Measurements from ENCODE around the gene SERP1. TPM values are rescaled to one million over a fixed set of nuclear protein-coding genes. Genes with fewer than 3 reads are reported as not detected.

Gene SERP1
- total RNA-seq, 2 experiments from 2014 or later: 97.4 to 182 TPM

DNA sequence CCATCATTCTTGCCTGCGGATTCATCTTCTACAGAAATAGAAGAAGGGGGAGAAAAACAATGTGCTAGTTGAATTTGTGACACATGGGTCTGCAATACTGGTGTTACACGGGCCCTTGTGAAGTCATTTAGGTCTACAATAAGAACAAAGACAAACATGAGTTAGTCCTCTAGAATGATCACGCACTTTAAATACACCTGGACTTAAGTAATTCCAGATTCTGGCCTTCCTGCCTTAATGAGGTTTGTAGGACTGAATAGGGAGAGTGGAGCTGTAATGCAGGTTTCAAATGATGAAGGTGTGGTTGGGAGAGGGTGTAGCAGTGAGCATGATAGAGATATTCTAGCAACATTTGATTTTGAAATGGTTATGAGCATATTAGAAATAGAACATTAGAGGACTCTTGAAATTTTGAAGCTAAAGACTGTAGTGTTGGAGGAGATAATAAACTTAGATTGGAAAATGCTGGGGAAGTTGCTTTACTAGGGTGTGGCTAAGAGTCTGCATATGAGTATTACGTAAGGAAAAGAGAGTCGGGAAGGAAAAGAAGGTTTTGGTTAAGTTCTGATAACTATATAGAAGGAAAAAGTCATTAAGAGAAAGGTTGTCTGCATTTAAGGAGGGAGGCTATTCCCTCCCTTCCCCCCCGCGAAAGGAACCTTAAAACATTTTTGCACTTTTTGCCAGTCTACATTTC, 897 bp upstream of the SERP1 start:
- H3K79me2 ChIP-seq (ENCODE audit: insufficient read depth, low read depth, low read length): peaks cover 92% of the 10 kb centered on the region
- intact Hi-C loops (cut with micrococcal nuclease; ENCODE audit: unreplicated experiment): loop anchor here (2.0 to 5.0 kb wide), 2 partner anchors 155 to 216 kb away; partner anchors contain the start of genes ERICH6 and SIAH2
- H3K4me3 ChIP-seq (ENCODE audit: low read depth, low read length, poor library complexity, severe bottlenecking): peak overlapping the region; percentile 98
- TF ChIP-seq EZH2phosphoT487 (IDR thresholded peaks at IDR 0.05; ENCODE audit: borderline replicate concordance, low read depth, low read length): no peak
- H3K4me1 ChIP-seq (ENCODE audit: insufficient read depth, low read length, poor library complexity, severe bottlenecking): peaks cover 40% of the 10 kb centered on the region
- peaks cover 33% of the 10 kb centered on the region for H4K20me1 ChIP-seq (ENCODE audit: insufficient read depth, low read length)
- POLR2A ChIA-PET: interaction anchor here (0.6 to 1.6 kb wide), 11 partner anchors 9 to 656 kb away, joined by 3 to 6 read pairs (median 3); partner anchors contain the start of genes ERICH6, GPR171 and SELENOT
- no peak for DNase-seq (ENCODE audit: low spot score)
- peak overlapping the region; percentile 90 for H3K4me2 ChIP-seq (ENCODE audit: low read length)
- no peaks in the 10 kb centered on the region for H3K9me2 ChIP-seq (ENCODE audit: insufficient read depth, low read length)
- H3K27ac ChIP-seq (ENCODE audit: low read depth, low read length, poor library complexity, severe bottlenecking): peak overlapping the region; percentile 81
- no peaks in the 10 kb centered on the region for H3K9me3 ChIP-seq (ENCODE audit: low read length)
- TSS peak; percentile 89 for BruUV-seq (replicated peaks)
- peaks cover 69% of the 10 kb centered on the region for H3K36me3 ChIP-seq (ENCODE audit: insufficient read depth, low read length)
- CTCF ChIA-PET (ENCODE audit: unreplicated experiment): no interaction called here
- peak overlapping the region; percentile 70; the same call in 1 of the 2 replicates for H2AFZ ChIP-seq (ENCODE audit: low read length)

DNA sequence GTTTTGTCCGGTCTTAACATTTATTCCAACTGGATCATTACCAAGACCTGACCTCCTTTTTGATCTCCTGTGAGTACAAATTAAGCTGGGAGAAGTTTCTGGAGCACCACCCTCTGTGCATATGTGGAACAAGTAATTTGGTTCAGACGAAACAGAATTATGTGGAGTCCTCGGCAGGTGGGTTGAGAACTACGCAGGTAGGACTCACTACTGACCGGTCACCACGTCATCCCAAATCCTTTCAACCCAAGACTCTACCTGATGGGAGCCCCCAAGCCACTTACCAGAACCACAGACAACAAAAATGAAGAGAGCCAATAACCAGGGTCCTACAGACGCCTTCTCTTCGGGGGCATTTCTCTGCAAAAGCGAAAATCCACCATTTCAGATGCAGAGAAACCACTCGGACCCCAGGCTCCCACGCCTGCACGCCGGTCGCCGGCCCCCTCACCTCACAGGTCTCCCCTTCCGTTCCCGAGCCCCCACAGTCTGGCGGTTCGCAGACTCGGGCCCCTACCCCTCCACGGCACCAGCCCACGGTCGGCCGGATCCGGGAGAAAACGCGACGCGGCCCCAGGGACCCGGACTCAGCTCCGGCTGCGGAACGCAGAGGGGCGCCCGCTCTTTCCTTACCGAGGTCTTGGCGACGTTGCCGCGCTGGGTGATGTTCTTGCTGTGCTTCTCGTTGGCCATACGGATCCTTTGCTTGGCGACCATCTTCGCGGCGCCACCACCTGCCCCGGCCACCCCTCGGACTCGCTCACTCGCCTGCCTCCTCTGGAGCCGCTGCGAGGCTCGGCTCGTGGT, 674 bp downstream of the SERP1 start:
- Histone ChIP-seq H3K4me1 (ENCODE audit: insufficient read depth, low read length, poor library complexity, severe bottlenecking) (peaks cover 40% of the 10 kb centered on the region), H2AFZ (ENCODE audit: low read length) (0 out of 2 replicates have a peak overlapping the region, but pooled peaks have one; percentile 27), H3K9me3 (ENCODE audit: low read length) (no peaks in the 10 kb centered on the region), H3K4me3 (ENCODE audit: low read depth, low read length, poor library complexity, severe bottlenecking) (peak overlapping the region; percentile 98), H3K4me2 (ENCODE audit: low read length) (peak overlapping the region; percentile 80), H3K79me2 (ENCODE audit: insufficient read depth, low read depth, low read length) (peaks cover 86% of the 10 kb centered on the region), H3K36me3 (ENCODE audit: insufficient read depth, low read length) (peaks cover 66% of the 10 kb centered on the region), H3K27ac (ENCODE audit: low read depth, low read length, poor library complexity, severe bottlenecking) (peak overlapping the region; percentile 80), H4K20me1 (ENCODE audit: insufficient read depth, low read length) (peaks cover 36% of the 10 kb centered on the region), H3K9me2 (ENCODE audit: insufficient read depth, low read length) (no peaks in the 10 kb centered on the region)
- intact Hi-C loops (cut with micrococcal nuclease; ENCODE audit: unreplicated experiment): loop anchor here (1.0 to 5.0 kb wide), 6 partner anchors 58 to 541 kb away; partner anchors contain the start of genes ERICH6, SELENOT, SIAH2 and TSC22D2
- TF ChIP-seq, protein P1, sequence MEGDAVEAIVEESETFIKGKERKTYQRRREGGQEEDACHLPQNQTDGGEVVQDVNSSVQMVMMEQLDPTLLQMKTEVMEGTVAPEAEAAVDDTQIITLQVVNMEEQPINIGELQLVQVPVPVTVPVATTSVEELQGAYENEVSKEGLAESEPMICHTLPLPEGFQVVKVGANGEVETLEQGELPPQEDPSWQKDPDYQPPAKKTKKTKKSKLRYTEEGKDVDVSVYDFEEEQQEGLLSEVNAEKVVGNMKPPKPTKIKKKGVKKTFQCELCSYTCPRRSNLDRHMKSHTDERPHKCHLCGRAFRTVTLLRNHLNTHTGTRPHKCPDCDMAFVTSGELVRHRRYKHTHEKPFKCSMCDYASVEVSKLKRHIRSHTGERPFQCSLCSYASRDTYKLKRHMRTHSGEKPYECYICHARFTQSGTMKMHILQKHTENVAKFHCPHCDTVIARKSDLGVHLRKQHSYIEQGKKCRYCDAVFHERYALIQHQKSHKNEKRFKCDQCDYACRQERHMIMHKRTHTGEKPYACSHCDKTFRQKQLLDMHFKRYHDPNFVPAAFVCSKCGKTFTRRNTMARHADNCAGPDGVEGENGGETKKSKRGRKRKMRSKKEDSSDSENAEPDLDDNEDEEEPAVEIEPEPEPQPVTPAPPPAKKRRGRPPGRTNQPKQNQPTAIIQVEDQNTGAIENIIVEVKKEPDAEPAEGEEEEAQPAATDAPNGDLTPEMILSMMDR (conservative IDR thresholded peaks at IDR 0.05; ENCODE audit: low read length): 0 out of 2 replicates have a peak, but pooled peaks have one; percentile 7
- no peak for TF ChIP-seq EZH2phosphoT487 (IDR thresholded peaks at IDR 0.05; ENCODE audit: borderline replicate concordance, low read depth, low read length)
- DNase-seq (ENCODE audit: low spot score): peak; percentile 71
- CTCF ChIA-PET (ENCODE audit: unreplicated experiment): no interaction called here
- POLR2A ChIA-PET: interaction anchor here (0.6 to 2.3 kb wide), 15 partner anchors 8 to 627 kb away, joined by 3 to 15 read pairs (median 3); partner anchors contain the start of gene TSC22D2
- BruUV-seq (replicated peaks): no TSS peak

DNA sequence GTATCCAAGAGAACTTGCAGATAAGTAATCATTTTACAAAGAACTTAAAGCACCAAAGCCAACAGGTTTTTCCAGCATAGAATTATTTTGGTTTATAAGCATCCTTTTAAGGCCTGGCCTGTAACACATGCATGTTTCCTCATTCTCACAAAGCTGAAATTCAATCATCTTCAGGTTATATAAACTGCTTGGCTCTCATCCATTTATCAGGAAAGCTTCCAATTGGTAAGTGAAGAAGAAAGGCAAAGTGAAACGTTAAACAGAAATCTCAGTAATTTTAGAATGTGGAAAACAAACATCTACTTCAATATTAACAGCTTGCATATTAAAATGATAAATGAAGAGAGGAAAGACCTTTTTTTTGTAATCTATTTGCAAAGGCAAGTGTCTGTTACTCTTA, 1.6 kb downstream of the SERP1 start:
- Histone ChIP-seq H3K27ac (ENCODE audit: low read depth, low read length, poor library complexity, severe bottlenecking) (no peak overlapping the region), H3K4me2 (ENCODE audit: low read length) (peak overlapping the region; percentile 80), H4K20me1 (ENCODE audit: insufficient read depth, low read length) (peaks cover 36% of the 10 kb centered on the region), H3K9me3 (ENCODE audit: low read length) (no peaks in the 10 kb centered on the region), H2AFZ (ENCODE audit: low read length) (no peak overlapping the region), H3K4me3 (ENCODE audit: low read depth, low read length, poor library complexity, severe bottlenecking) (peak overlapping the region; percentile 98), H3K9me2 (ENCODE audit: insufficient read depth, low read length) (no peaks in the 10 kb centered on the region), H3K79me2 (ENCODE audit: insufficient read depth, low read depth, low read length) (peaks cover 77% of the 10 kb centered on the region), H3K4me1 (ENCODE audit: insufficient read depth, low read length, poor library complexity, severe bottlenecking) (peaks cover 38% of the 10 kb centered on the region), H3K36me3 (ENCODE audit: insufficient read depth, low read length) (peaks cover 59% of the 10 kb centered on the region)
- intact Hi-C loops (cut with micrococcal nuclease; ENCODE audit: unreplicated experiment): loop anchor here (5.0 kb wide), 1 partner anchor 158 kb away; the partner anchor contains the start of gene ERICH6
- DNase-seq (ENCODE audit: low spot score): no peak
- TSS peak; percentile 54 for BruUV-seq (replicated peaks)
- ChIA-PET CTCF (ENCODE audit: unreplicated experiment) (no interaction called here), POLR2A (interaction anchor here (0.6 to 2.3 kb wide), 10 partner anchors 12 to 626 kb away, joined by 3 to 15 read pairs (median 4); partner anchors contain the start of genes SELENOT and TSC22D2)
- TF ChIP-seq, protein P1 (conservative IDR thresholded peaks at IDR 0.05; ENCODE audit: low read length): no peak
- no peak for TF ChIP-seq EZH2phosphoT487 (IDR thresholded peaks at IDR 0.05; ENCODE audit: borderline replicate concordance, low read depth, low read length)
